OCI-LY1 (cell line): ENCODE measurements around the gene GPBAR1.

Source experiments
- CTCF ChIP-seq: fragments of 200-600 bp; sonication (generic), shearing (Covaris generic); IDR thresholded peaks from 2 replicates; pipeline ENCODE4 v1.5.1; 2017; ENCODE audit warnings: mild to moderate bottlenecking, antibody characterized with exemption, low read length, moderate library complexity, mixed read lengths
- EZH2 ChIP-seq: fragments of 200-600 bp; sonication (generic), shearing (Covaris generic); IDR thresholded peaks from 2 replicates; pipeline ENCODE4 v1.8.0; 2017; ENCODE audit warnings: borderline replicate concordance, mixed run types, mild to moderate bottlenecking, antibody characterized with exemption, low read length, moderate library complexity, mixed read lengths

- no peak for TF ChIP-seq CTCF
- no peak for TF ChIP-seq EZH2
These were observed 5.4 kb upstream of the GPBAR1 start for GRCh38 chr2:218255446-218255845.
